CD14-positive monocyte (primary cell): ENCODE results near the gene TMEM26. TPM values are rescaled to one million over a fixed set of nuclear protein-coding genes. Genes with fewer than 3 reads are reported as not detected.

ENCODE experiments used
- DNase-seq, 3 donors: peaks; one replicate each; pipeline ENCODE4 v3.0.0-alpha.2; 2011 to 2022
- H2AFZ ChIP-seq: 2 replicates; pipeline ENCODE4 v1.6.0; 2012; ENCODE audit warnings: mild to moderate bottlenecking, low read depth, low read length, inconsistent platforms; ENCODE audit not compliant: insufficient read depth, poor library complexity, severe bottlenecking
- H3K27ac ChIP-seq, 2 donors: 1 replicate in 1 of 2; 2 replicates in 1 of 2; pipeline ENCODE4 v1.5.1; 2012 to 2013; ENCODE audit warnings: low read length in 2 of 2, control low read depth in 1 of 2, inconsistent platforms in 1 of 2, low read depth in 1 of 2, mild to moderate bottlenecking in 1 of 2
- H3K27me3 ChIP-seq, 2 donors: one replicate each; pipeline versions ENCODE4 v1.6.0 to v1.6.1; 2011 to 2013; ENCODE audit warnings: low read length in 2 of 2; ENCODE audit not compliant: control insufficient read depth in 2 of 2, insufficient read depth in 2 of 2
- H3K36me3 ChIP-seq, 2 donors: replicated peaks in 1 of 2; 1 replicate in 1 of 2; 2 replicates in 1 of 2; pipeline versions ENCODE4 v1.5.1 to v1.6.1; 2012 to 2013; ENCODE audit warnings: low read length in 2 of 2, control low read depth in 1 of 2, inconsistent platforms in 1 of 2, mild to moderate bottlenecking in 1 of 2; ENCODE audit not compliant: insufficient read depth in 2 of 2, control insufficient read depth in 1 of 2
- H3K4me1 ChIP-seq, 2 donors: 1 replicate in 1 of 2; 2 replicates in 1 of 2; pipeline versions ENCODE4 v1.5.1 to v1.6.1; 2012 to 2013; ENCODE audit warnings: low read length in 2 of 2, control low read depth in 1 of 2, inconsistent platforms in 1 of 2, mild to moderate bottlenecking in 1 of 2, moderate library complexity in 1 of 2; ENCODE audit not compliant: insufficient read depth in 2 of 2, control insufficient read depth in 1 of 2
- H3K4me2 ChIP-seq: replicated peaks from 2 replicates; pipeline ENCODE3; 2012; ENCODE audit warnings: low read length, moderate library complexity, mild to moderate bottlenecking; ENCODE audit not compliant: poor library complexity, severe bottlenecking; ENCODE audit errors: extremely low read depth
- H3K4me3 ChIP-seq, 3 experiments: fragments of 200-600 bp in 1 of 3; sonication (generic) in 1 of 3; replicated peaks in 1 of 3; 1 replicate in 2 of 3; 2 replicates in 1 of 3; pipeline ENCODE4 v1.5.1; 2011 to 2013; ENCODE audit warnings: low read length in 3 of 3, mild to moderate bottlenecking in 3 of 3, control low read depth in 2 of 3, low read depth in 2 of 3, inconsistent platforms in 1 of 3, moderate library complexity in 1 of 3
- H3K79me2 ChIP-seq: 2 replicates; pipeline ENCODE4 v1.6.0; 2012; ENCODE audit warnings: mild to moderate bottlenecking, control low read depth, inconsistent platforms, low read length, moderate library complexity; ENCODE audit not compliant: insufficient read depth
- H3K9ac ChIP-seq: 2 replicates; pipeline ENCODE4 v1.6.0; 2017; ENCODE audit warnings: low read length, mild to moderate bottlenecking; ENCODE audit not compliant: insufficient read depth, poor library complexity, severe bottlenecking
- H3K9me3 ChIP-seq, 2 donors: replicated peaks in 1 of 2; 1 replicate in 1 of 2; 2 replicates in 1 of 2; pipeline versions ENCODE4 v1.5.1 to v1.6.1; 2012 to 2013; ENCODE audit warnings: low read length in 2 of 2, control low read depth in 1 of 2; ENCODE audit not compliant: control insufficient read depth in 1 of 2, insufficient read depth in 1 of 2
- H4K20me1 ChIP-seq: 2 replicates; pipeline ENCODE4 v1.6.0; 2012; ENCODE audit warnings: mild to moderate bottlenecking, low read length, control low read depth, moderate library complexity; ENCODE audit not compliant: insufficient read depth
- H3K27ac Mint-ChIP-seq, 7 donors: one replicate each; pipeline ENCODE4 v1.8.0; 2020; ENCODE audit warnings: mild to moderate bottlenecking in 7 of 7, mixed read lengths in 7 of 7, moderate library complexity in 6 of 7, inconsistent platforms in 2 of 7
- H3K27me3 Mint-ChIP-seq, 3 donors: one replicate each; pipeline ENCODE4 v1.8.0; 2021 to 2022; ENCODE audit warnings: low read depth in 3 of 3, mild to moderate bottlenecking in 3 of 3, mixed read lengths in 3 of 3, moderate library complexity in 3 of 3, inconsistent platforms in 1 of 3
- H3K36me3 Mint-ChIP-seq, 2 donors: one replicate each; pipeline ENCODE4 v1.8.0; 2020; ENCODE audit warnings: mixed read lengths in 2 of 2, inconsistent platforms in 1 of 2, mild to moderate bottlenecking in 1 of 2
- H3K4me1 Mint-ChIP-seq: one replicate; pipeline ENCODE4 v1.8.0; 2020; ENCODE audit warnings: mild to moderate bottlenecking, mixed read lengths
- H3K4me3 Mint-ChIP-seq, 2 donors: one replicate each; pipeline ENCODE4 v1.8.0; 2020; ENCODE audit warnings: mild to moderate bottlenecking in 2 of 2, mixed read lengths in 2 of 2, moderate library complexity in 1 of 2
- H3K9me3 Mint-ChIP-seq, 7 donors: one replicate each; pipeline ENCODE4 v1.8.0; 2020 to 2022; ENCODE audit warnings: mixed read lengths in 7 of 7, mild to moderate bottlenecking in 6 of 7, moderate library complexity in 6 of 7, inconsistent platforms in 2 of 7
- WGBS: methylation state at CpG from one replicate; pipeline ENCODE4 v1.1.5; 2013; ENCODE audit warnings: missing lambda C conversion rate; ENCODE audit not compliant: insufficient coverage; 5-methylcytosine and 5-hydroxymethylcytosine counted together
- intact Hi-C, 2 donors: fragments of 100-400 bp; cut with micrococcal nuclease; formaldehyde crosslinking; loops; one replicate each; pipeline versions ENCODE4 v1.15.0 to v1.15.1; 2023
- polyA plus RNA-seq, 3 donors: library from polyadenylated mRNA; depleted of rRNA in 1 of 3; unstranded in 2 of 3; stranded (reverse) in 1 of 3; fragments of 300-500 nt in 2 of 3; fragments of >200 nt in 1 of 3; fragmentation: Illumina TruSeq in 2 of 3; gene quantifications; 1 replicate in 2 of 3; 2 replicates in 1 of 3; pipeline ENCODE4 v1.2.3, GENCODE V29; 2012 to 2021
- TF ChIP-seq, protein P1 (sequence below): fragments of 200-600 bp; IDR thresholded peaks from one replicate; pipeline ENCODE4 v1.8.0; 2022; ENCODE audit warnings: antibody characterized with exemption, mild to moderate bottlenecking

Gene TMEM26
- polyA plus RNA-seq, 3 donors: not detected

DNA sequence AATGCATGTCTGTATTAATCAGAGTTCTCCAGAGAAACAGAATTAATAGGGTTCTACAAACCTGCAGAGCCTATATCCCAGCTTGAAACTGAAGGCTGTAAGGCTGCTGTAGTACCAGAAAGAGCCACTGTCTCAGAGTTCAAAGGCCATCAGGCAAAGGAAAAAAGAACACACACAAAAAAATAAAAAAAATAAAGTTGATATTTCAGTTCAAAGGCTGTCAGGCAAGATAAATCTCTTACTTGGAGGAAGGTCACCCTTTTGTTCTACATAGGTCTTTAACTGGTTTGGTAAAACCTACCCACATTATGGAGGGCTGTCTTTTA, 12.0 kb upstream of the TMEM26 start:
- peak overlapping the region; percentile 57 to 90 (median 85) for H3K27ac Mint-ChIP-seq
- peaks cover 0 to 3% (median 0%) of the 10 kb centered on the region in 7 donors for H3K9me3 Mint-ChIP-seq
- no peak overlapping the region for H3K4me3 ChIP-seq
- H3K79me2 ChIP-seq: no peaks in the 10 kb centered on the region
- H3K36me3 ChIP-seq: no peaks in the 10 kb centered on the region
- intact Hi-C loops: loop anchor here (2.0 to 5.0 kb wide), 2 partner anchors 68 to 70 kb away; no protein-coding TSS in a partner anchor
- H3K27me3 ChIP-seq: no peaks in the 10 kb centered on the region
- no peak overlapping the region for H3K4me2 ChIP-seq
- TF ChIP-seq, protein P1, sequence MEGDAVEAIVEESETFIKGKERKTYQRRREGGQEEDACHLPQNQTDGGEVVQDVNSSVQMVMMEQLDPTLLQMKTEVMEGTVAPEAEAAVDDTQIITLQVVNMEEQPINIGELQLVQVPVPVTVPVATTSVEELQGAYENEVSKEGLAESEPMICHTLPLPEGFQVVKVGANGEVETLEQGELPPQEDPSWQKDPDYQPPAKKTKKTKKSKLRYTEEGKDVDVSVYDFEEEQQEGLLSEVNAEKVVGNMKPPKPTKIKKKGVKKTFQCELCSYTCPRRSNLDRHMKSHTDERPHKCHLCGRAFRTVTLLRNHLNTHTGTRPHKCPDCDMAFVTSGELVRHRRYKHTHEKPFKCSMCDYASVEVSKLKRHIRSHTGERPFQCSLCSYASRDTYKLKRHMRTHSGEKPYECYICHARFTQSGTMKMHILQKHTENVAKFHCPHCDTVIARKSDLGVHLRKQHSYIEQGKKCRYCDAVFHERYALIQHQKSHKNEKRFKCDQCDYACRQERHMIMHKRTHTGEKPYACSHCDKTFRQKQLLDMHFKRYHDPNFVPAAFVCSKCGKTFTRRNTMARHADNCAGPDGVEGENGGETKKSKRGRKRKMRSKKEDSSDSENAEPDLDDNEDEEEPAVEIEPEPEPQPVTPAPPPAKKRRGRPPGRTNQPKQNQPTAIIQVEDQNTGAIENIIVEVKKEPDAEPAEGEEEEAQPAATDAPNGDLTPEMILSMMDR: no peak
- H2AFZ ChIP-seq: no peak overlapping the region
- H3K4me3 Mint-ChIP-seq: no peak overlapping the region
- no peak overlapping the region for H3K9ac ChIP-seq
- peak overlapping the region in 1 of 2 donors; percentile 55 for H3K27ac ChIP-seq
- H3K9me3 ChIP-seq: no peaks in the 10 kb centered on the region
- H3K4me1 Mint-ChIP-seq: peaks cover 21% of the 10 kb centered on the region
- no peaks in the 10 kb centered on the region for H4K20me1 ChIP-seq
- no peaks in the 10 kb centered on the region for H3K36me3 Mint-ChIP-seq
- no peak for DNase-seq
- peaks cover 0 to 4% (median 2%) of the 10 kb centered on the region in 3 donors for H3K27me3 Mint-ChIP-seq
- peaks cover 20 to 23% of the 10 kb centered on the region in 2 donors for H3K4me1 ChIP-seq

DNA sequence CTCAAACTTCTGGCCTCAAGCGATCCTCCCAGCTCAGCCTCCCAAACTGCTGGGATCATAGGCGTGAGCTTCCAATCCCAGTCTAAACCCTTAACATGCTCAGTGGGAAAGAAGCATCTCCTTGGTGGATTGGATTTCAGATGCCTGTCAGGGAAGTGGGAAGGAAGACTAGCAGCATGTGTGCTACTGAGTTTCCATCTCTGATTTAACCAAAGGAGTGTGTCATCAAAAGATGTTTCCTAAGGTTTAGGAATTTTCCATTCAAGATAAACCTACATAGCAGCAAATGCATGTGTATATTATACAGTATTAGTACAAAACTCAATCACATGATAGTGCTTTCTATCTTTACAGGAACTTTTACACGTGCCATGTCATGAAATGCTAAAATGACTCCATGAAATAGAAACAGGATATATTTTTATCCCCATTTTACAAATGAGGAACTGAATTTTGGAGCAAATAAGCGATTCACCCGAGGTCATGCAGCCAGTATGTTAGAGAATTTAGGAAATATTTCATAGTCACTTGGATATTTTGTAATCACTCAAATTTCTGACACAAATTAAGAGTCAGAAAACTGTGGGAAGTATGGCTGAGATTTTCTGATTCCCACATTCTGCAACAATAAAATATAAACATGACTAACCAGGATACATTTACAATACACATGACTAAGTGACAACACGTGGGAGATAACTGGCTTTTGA, 11.4 kb upstream of the TMEM26 start:
- TF ChIP-seq, protein P1: no peak

More for the DNA sequence above, 11.4 kb upstream of the TMEM26 start:
- DNase-seq: peak; percentile 72 to 93 (median 74)
- Mint-ChIP-seq H3K36me3 (no peaks in the 10 kb centered on the region), H3K4me3 (peak overlapping the region in 1 of 2 donors; percentile 22), H3K27ac (peak overlapping the region; percentile 1 to 90 (median 85)), H3K4me1 (peaks cover 21% of the 10 kb centered on the region), H3K27me3 (peaks cover 0 to 4% (median 2%) of the 10 kb centered on the region in 3 donors), H3K9me3 (peaks cover 0 to 3% (median 0%) of the 10 kb centered on the region in 7 donors)
- no peak overlapping the region for H3K9ac ChIP-seq
- peaks cover 20 to 23% of the 10 kb centered on the region in 2 donors for H3K4me1 ChIP-seq
- H3K36me3 ChIP-seq: no peaks in the 10 kb centered on the region
- H2AFZ ChIP-seq: no peak overlapping the region
- H4K20me1 ChIP-seq: no peaks in the 10 kb centered on the region
- peak overlapping the region in 1 of 2 donors; percentile 55 for H3K27ac ChIP-seq
- no peaks in the 10 kb centered on the region for H3K27me3 ChIP-seq
- WGBS: no CpG with 5 or more reads among the region's 6 CpGs
- H3K79me2 ChIP-seq: no peaks in the 10 kb centered on the region
- no peaks in the 10 kb centered on the region for H3K9me3 ChIP-seq
- H3K4me3 ChIP-seq: no peak overlapping the region
- H3K4me2 ChIP-seq: no peak overlapping the region
- intact Hi-C loops: loop anchor here (2.0 to 5.0 kb wide), 2 partner anchors 67 to 70 kb away; no protein-coding TSS in a partner anchor
